ENCODE results near the gene ATP8B3.

DNA sequence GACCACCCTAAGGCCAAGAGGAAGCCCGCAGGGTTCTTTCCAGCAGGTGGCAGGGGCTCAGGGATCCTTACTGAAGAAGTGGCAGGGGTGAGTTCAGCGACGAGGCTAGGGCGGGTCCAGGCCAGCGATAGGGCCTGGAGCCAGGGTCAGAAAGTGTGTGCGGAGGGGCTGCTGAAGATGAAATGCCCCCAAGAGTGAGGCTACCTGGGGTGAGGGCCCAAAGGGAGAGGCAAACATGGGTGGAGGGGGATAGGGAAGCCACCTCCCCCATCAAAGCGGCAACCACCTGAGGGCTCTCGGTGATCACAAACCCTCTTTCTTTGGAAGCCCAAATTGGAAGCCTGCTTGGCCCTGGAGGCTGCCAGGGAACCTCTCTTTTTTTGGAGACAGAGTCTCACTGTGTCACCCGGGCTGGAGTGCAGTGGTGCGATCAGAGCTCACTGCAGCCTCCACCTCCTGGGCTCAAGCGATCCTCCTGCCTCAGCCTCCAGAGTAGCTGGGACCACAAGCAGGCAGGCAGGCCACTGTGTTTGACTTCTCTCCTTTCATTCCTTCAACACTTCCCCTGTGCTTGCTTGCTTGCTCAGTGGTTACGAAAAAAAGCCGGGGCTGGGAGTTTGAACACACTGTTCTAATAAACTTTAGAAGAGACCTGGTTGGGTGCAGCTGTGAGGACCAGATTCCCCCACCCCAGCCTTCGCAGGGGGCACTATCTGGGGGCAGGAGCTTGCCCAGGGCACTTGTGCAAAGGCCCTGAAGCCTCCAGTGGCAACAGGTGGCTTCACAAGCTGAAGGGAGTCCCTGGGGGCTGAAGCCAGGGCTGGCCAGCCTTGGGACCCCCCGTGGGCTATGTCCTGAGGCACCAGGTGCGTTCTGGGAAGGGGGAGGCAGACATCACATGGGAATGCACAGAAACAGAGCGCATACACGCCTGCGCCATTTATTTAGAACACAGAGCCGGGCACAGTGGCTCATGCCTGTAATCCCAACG lies 1.4 kb upstream of the ATP8B3 start:
- TF ChIP-seq, protein P1, sequence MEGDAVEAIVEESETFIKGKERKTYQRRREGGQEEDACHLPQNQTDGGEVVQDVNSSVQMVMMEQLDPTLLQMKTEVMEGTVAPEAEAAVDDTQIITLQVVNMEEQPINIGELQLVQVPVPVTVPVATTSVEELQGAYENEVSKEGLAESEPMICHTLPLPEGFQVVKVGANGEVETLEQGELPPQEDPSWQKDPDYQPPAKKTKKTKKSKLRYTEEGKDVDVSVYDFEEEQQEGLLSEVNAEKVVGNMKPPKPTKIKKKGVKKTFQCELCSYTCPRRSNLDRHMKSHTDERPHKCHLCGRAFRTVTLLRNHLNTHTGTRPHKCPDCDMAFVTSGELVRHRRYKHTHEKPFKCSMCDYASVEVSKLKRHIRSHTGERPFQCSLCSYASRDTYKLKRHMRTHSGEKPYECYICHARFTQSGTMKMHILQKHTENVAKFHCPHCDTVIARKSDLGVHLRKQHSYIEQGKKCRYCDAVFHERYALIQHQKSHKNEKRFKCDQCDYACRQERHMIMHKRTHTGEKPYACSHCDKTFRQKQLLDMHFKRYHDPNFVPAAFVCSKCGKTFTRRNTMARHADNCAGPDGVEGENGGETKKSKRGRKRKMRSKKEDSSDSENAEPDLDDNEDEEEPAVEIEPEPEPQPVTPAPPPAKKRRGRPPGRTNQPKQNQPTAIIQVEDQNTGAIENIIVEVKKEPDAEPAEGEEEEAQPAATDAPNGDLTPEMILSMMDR (conservative IDR thresholded peaks at IDR 0.05; ENCODE audit: low read depth in 2 of 2) = no peak
- TF ChIP-seq EZH2 (IDR thresholded peaks at IDR 0.05; ENCODE audit: low read depth, unreplicated experiment) (no peak), NANOG (IDR thresholded peaks at IDR 0.05; ENCODE audit: borderline replicate concordance) (no peak), CREB1 (CRISPR knock-in tag; IDR thresholded peaks at IDR 0.05; ENCODE audit: low read depth) (no peak), EZH2phosphoT487 (IDR thresholded peaks at IDR 0.05; ENCODE audit: unreplicated experiment) (no peak), POLR2AphosphoS5 (IDR thresholded peaks at IDR 0.05; ENCODE audit: low read depth) (no peak), JUNB (IDR thresholded peaks at IDR 0.05; ENCODE audit: unreplicated experiment) (no peak), ZNF114 (CRISPR knock-in tag; IDR thresholded peaks at IDR 0.05) (no peak), ZNF331 (CRISPR knock-in tag; IDR thresholded peaks at IDR 0.05; ENCODE audit: low read depth) (no peak), STAT1 (IDR thresholded peaks at IDR 0.05; ENCODE audit: unreplicated experiment) (no peak)
- TF ChIP-seq, protein P2, sequence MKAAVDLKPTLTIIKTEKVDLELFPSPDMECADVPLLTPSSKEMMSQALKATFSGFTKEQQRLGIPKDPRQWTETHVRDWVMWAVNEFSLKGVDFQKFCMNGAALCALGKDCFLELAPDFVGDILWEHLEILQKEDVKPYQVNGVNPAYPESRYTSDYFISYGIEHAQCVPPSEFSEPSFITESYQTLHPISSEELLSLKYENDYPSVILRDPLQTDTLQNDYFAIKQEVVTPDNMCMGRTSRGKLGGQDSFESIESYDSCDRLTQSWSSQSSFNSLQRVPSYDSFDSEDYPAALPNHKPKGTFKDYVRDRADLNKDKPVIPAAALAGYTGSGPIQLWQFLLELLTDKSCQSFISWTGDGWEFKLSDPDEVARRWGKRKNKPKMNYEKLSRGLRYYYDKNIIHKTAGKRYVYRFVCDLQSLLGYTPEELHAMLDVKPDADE (IDR thresholded peaks at IDR 0.05) = no peak
- TF ChIP-seq, protein P3, sequence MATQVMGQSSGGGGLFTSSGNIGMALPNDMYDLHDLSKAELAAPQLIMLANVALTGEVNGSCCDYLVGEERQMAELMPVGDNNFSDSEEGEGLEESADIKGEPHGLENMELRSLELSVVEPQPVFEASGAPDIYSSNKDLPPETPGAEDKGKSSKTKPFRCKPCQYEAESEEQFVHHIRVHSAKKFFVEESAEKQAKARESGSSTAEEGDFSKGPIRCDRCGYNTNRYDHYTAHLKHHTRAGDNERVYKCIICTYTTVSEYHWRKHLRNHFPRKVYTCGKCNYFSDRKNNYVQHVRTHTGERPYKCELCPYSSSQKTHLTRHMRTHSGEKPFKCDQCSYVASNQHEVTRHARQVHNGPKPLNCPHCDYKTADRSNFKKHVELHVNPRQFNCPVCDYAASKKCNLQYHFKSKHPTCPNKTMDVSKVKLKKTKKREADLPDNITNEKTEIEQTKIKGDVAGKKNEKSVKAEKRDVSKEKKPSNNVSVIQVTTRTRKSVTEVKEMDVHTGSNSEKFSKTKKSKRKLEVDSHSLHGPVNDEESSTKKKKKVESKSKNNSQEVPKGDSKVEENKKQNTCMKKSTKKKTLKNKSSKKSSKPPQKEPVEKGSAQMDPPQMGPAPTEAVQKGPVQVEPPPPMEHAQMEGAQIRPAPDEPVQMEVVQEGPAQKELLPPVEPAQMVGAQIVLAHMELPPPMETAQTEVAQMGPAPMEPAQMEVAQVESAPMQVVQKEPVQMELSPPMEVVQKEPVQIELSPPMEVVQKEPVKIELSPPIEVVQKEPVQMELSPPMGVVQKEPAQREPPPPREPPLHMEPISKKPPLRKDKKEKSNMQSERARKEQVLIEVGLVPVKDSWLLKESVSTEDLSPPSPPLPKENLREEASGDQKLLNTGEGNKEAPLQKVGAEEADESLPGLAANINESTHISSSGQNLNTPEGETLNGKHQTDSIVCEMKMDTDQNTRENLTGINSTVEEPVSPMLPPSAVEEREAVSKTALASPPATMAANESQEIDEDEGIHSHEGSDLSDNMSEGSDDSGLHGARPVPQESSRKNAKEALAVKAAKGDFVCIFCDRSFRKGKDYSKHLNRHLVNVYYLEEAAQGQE (IDR thresholded peaks at IDR 0.05; ENCODE audit: unreplicated experiment) = no peak
- TF ChIP-seq, protein P4, sequence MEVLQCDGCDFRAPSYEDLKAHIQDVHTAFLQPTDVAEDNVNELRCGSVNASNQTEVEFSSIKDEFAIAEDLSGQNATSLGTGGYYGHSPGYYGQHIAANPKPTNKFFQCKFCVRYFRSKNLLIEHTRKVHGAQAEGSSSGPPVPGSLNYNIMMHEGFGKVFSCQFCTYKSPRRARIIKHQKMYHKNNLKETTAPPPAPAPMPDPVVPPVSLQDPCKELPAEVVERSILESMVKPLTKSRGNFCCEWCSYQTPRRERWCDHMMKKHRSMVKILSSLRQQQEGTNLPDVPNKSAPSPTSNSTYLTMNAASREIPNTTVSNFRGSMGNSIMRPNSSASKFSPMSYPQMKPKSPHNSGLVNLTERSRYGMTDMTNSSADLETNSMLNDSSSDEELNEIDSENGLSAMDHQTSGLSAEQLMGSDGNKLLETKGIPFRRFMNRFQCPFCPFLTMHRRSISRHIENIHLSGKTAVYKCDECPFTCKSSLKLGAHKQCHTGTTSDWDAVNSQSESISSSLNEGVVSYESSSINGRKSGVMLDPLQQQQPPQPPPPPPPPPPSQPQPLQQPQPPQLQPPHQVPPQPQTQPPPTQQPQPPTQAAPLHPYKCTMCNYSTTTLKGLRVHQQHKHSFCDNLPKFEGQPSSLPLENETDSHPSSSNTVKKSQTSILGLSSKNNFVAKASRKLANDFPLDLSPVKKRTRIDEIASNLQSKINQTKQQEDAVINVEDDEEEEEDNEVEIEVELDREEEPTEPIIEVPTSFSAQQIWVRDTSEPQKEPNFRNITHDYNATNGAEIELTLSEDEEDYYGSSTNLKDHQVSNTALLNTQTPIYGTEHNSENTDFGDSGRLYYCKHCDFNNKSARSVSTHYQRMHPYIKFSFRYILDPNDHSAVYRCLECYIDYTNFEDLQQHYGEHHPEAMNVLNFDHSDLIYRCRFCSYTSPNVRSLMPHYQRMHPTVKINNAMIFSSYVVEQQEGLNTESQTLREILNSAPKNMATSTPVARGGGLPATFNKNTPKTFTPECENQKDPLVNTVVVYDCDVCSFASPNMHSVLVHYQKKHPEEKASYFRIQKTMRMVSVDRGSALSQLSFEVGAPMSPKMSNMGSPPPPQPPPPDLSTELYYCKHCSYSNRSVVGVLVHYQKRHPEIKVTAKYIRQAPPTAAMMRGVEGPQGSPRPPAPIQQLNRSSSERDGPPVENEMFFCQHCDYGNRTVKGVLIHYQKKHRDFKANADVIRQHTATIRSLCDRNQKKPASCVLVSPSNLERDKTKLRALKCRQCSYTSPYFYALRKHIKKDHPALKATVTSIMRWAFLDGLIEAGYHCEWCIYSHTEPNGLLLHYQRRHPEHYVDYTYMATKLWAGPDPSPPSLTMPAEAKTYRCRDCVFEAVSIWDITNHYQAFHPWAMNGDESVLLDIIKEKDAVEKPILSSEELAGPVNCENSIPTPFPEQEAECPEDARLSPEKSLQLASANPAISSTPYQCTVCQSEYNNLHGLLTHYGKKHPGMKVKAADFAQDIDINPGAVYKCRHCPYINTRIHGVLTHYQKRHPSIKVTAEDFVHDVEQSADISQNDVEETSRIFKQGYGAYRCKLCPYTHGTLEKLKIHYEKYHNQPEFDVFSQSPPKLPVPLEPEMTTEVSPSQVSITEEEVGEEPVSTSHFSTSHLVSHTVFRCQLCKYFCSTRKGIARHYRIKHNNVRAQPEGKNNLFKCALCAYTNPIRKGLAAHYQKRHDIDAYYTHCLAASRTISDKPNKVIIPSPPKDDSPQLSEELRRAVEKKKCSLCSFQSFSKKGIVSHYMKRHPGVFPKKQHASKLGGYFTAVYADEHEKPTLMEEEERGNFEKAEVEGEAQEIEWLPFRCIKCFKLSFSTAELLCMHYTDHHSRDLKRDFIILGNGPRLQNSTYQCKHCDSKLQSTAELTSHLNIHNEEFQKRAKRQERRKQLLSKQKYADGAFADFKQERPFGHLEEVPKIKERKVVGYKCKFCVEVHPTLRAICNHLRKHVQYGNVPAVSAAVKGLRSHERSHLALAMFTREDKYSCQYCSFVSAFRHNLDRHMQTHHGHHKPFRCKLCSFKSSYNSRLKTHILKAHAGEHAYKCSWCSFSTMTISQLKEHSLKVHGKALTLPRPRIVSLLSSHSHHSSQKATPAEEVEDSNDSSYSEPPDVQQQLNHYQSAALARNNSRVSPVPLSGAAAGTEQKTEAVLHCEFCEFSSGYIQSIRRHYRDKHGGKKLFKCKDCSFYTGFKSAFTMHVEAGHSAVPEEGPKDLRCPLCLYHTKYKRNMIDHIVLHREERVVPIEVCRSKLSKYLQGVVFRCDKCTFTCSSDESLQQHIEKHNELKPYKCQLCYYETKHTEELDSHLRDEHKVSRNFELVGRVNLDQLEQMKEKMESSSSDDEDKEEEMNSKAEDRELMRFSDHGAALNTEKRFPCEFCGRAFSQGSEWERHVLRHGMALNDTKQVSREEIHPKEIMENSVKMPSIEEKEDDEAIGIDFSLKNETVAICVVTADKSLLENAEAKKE (CRISPR knock-in tag; IDR thresholded peaks at IDR 0.05) = no peak

Data from GM23338 (cell line).